Measurements from ENCODE around the gene JADE1. TPM values are rescaled to one million over a fixed set of nuclear protein-coding genes. Genes with fewer than 3 reads are reported as not detected.

JADE1 gene
- total and polyA plus RNA-seq, 2 donors (not counting 1 experiment from before 2014, with no cell fraction given), result 36.2 to 49.9 TPM

- Histone ChIP-seq H3K4me2 (ENCODE audit: extremely low read depth, insufficient read depth, low read length) (peak overlapping the region; percentile 98), H3K79me2 (ENCODE audit: control insufficient read depth, insufficient read depth, low read length) (peaks cover 58% of the 10 kb centered on the region), H3K36me3 (ENCODE audit: control insufficient read depth, insufficient read depth, low read length) (no peaks in the 10 kb centered on the region), H4K20me1 (ENCODE audit: control insufficient read depth, extremely low read depth, insufficient read depth, low read length) (no peaks in the 10 kb centered on the region), H3K27ac (ENCODE audit: insufficient read depth, low read length) (peak overlapping the region; percentile 95), H3K9me3 (ENCODE audit: control insufficient read depth, insufficient read depth, low read depth, low read length) (no peaks in the 10 kb centered on the region), H3K4me3 (replicated peaks in 1 of 4; ENCODE audit: control extremely low read depth in 1 of 4, insufficient read depth in 1 of 4, low read depth in 3 of 4, low read length in 4 of 4) (peak overlapping the region; percentile 75 to 89 (median 84)), H3K9ac (ENCODE audit: insufficient read depth, low read length) (peak overlapping the region; percentile 92), H2AFZ (ENCODE audit: low read length) (no peak overlapping the region), H3K27me3 (ENCODE audit: control insufficient read depth, insufficient read depth, low read length) (no peaks in the 10 kb centered on the region), H3K4me1 (ENCODE audit: control insufficient read depth, extremely low read depth, insufficient read depth, low read length) (peaks cover 4% of the 10 kb centered on the region)
- TF ChIP-seq EZH2 (IDR thresholded peaks at IDR 0.05; ENCODE audit: low read length, missing control alignments) (no peak), CTCF (conservative IDR thresholded peaks at IDR 0.05 in 1 of 2, IDR thresholded peaks at IDR 0.05 in 1 of 2; ENCODE audit: low read depth in 1 of 2, low read length in 2 of 2) (no peak)
- peak; percentile 71 to 81 for DNase-seq (ENCODE audit: low read depth in 2 of 2)
These were observed 3.1 kb downstream of the JADE1 start for GRCh38 chr4:128812442-128813235.

GRCh38 chr4:128813965-128814364, 4.5 kb downstream of the JADE1 start:
- TF ChIP-seq EZH2 (IDR thresholded peaks at IDR 0.05; ENCODE audit: low read length, missing control alignments), result no peak
- TF ChIP-seq CTCF (conservative IDR thresholded peaks at IDR 0.05 in 1 of 2, IDR thresholded peaks at IDR 0.05 in 1 of 2; ENCODE audit: low read depth in 1 of 2, low read length in 2 of 2), result no peak
- Histone ChIP-seq H3K4me2 (ENCODE audit: extremely low read depth, insufficient read depth, low read length) (peak overlapping the region; percentile 1), H2AFZ (ENCODE audit: low read length) (no peak overlapping the region), H3K79me2 (ENCODE audit: control insufficient read depth, insufficient read depth, low read length) (peaks cover 72% of the 10 kb centered on the region), H3K9me3 (ENCODE audit: control insufficient read depth, insufficient read depth, low read depth, low read length) (no peaks in the 10 kb centered on the region), H3K36me3 (ENCODE audit: control insufficient read depth, insufficient read depth, low read length) (no peaks in the 10 kb centered on the region), H4K20me1 (ENCODE audit: control insufficient read depth, extremely low read depth, insufficient read depth, low read length) (no peaks in the 10 kb centered on the region), H3K27ac (ENCODE audit: insufficient read depth, low read length) (no peak overlapping the region), H3K27me3 (ENCODE audit: control insufficient read depth, insufficient read depth, low read length) (no peaks in the 10 kb centered on the region), H3K4me1 (ENCODE audit: control insufficient read depth, extremely low read depth, insufficient read depth, low read length) (peaks cover 4% of the 10 kb centered on the region), H3K4me3 (replicated peaks in 1 of 4; ENCODE audit: control extremely low read depth in 1 of 4, insufficient read depth in 1 of 4, low read depth in 3 of 4, low read length in 4 of 4) (peak overlapping the region in 1 of 4 experiments; percentile 22), H3K9ac (ENCODE audit: insufficient read depth, low read length) (no peak overlapping the region)
- DNase-seq (ENCODE audit: low read depth in 2 of 2), result no peak

DNA sequence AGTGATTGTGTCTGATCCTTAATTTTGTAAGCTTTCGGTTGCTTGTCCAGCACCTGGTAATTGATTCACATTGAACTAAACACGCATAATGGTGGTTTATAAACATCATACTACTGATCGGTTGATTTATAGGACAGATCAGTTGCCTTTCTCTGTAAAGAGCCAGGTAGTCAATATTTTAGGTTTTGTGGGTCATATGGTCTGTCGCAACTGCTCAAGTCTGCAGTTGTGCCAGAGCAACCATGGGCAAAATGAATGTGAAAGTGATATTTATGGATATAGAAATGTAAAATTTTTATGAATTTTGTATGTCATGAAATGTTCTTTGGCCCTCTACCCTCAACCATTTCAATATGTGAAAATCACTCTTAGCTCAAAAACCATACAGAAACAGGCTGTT, 8.9 kb downstream of the JADE1 start:
- no peak overlapping the region for H3K27ac ChIP-seq (ENCODE audit: insufficient read depth, low read length)
- H3K4me1 ChIP-seq (ENCODE audit: control insufficient read depth, extremely low read depth, insufficient read depth, low read length), result peaks cover 16% of the 10 kb centered on the region

More for the DNA sequence above, 8.9 kb downstream of the JADE1 start:
- H3K4me3 ChIP-seq (replicated peaks in 1 of 4; ENCODE audit: control extremely low read depth in 1 of 4, insufficient read depth in 1 of 4, low read depth in 3 of 4, low read length in 4 of 4), result no peak overlapping the region
- H3K27me3 ChIP-seq (ENCODE audit: control insufficient read depth, insufficient read depth, low read length), result no peaks in the 10 kb centered on the region
- peaks cover 86% of the 10 kb centered on the region for H3K79me2 ChIP-seq (ENCODE audit: control insufficient read depth, insufficient read depth, low read length)
- no peaks in the 10 kb centered on the region for H3K36me3 ChIP-seq (ENCODE audit: control insufficient read depth, insufficient read depth, low read length)
- H3K9ac ChIP-seq (ENCODE audit: insufficient read depth, low read length), result no peak overlapping the region
- H3K4me2 ChIP-seq (ENCODE audit: extremely low read depth, insufficient read depth, low read length), result no peak overlapping the region
- no peak for TF ChIP-seq CTCF (conservative IDR thresholded peaks at IDR 0.05 in 1 of 2, IDR thresholded peaks at IDR 0.05 in 1 of 2; ENCODE audit: low read depth in 1 of 2, low read length in 2 of 2)
- TF ChIP-seq EZH2 (IDR thresholded peaks at IDR 0.05; ENCODE audit: low read length, missing control alignments), result no peak
- no peaks in the 10 kb centered on the region for H4K20me1 ChIP-seq (ENCODE audit: control insufficient read depth, extremely low read depth, insufficient read depth, low read length)
- no peaks in the 10 kb centered on the region for H3K9me3 ChIP-seq (ENCODE audit: control insufficient read depth, insufficient read depth, low read depth, low read length)
- no peak overlapping the region for H2AFZ ChIP-seq (ENCODE audit: low read length)
- no peak for DNase-seq (ENCODE audit: low read depth in 2 of 2)
